ENCODE results near the gene GPR39.

Gene GPR39

GRCh38 chr2:132416723-132417395 is at the start of gene GPR39:
GPR39 (plus strand) TSS chr2:132416805.
- Histone ChIP-seq H3K36me3 (ENCODE audit: control insufficient read depth, low read length) (no peaks in the 10 kb centered on the region), H3K4me3 (ENCODE audit: low read length) (peak within 1 kb of the TSS; percentile 17), H3K4me1 (ENCODE audit: control insufficient read depth, low read length) (no peaks in the 10 kb centered on the region), H3K27ac (ENCODE audit: low read depth, low read length) (no peak within 1 kb of the TSS), H3K79me2 (ENCODE audit: control insufficient read depth, low read length) (no peaks in the 10 kb centered on the region), H3K9me3 (ENCODE audit: control insufficient read depth, insufficient read depth, low read length) (no peaks in the 10 kb centered on the region), H4K20me1 (ENCODE audit: control insufficient read depth, insufficient read depth, low read depth, low read length) (no peaks in the 10 kb centered on the region), H3K9me2 (replicated peaks; ENCODE audit: control insufficient read depth, low read length) (no peaks in the 10 kb centered on the region), H3F3A (ENCODE audit: control insufficient read depth, insufficient read depth) (no peaks in the 10 kb centered on the region), H3K4me2 (ENCODE audit: low read length) (peak within 1 kb of the TSS; percentile 21; the same call in 1 of the 2 replicates), H3K27me3 (ENCODE audit: control insufficient read depth, low read length) (peaks cover 4% of the 10 kb centered on the region; the same call in 1 of the 2 replicates)
- peak; percentile 32 for TF ChIP-seq CTCF (IDR thresholded peaks at IDR 0.05; ENCODE audit: low read depth, low read length, poor library complexity, severe bottlenecking)
- TF ChIP-seq EZH2phosphoT487 (IDR thresholded peaks at IDR 0.05; ENCODE audit: borderline replicate concordance, low read length) = no peak

DNA sequence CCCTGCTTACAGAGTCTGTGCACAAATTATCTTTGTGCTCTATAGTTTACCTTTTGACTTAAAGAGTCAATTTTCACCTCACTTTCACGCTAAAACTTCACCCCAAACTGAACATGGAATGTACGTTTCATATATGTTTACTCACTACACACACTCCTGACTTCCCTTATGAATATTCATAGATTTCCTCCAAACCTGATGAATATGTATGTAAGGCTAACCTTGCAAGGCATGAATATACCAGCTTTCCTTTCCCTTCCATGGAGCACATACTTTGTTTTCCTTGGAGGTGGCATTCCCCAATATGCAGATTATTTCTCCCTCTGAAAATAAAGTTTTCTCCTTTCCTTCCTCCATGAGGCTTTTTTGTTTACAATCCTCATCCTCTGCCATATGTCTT is 48.4 kb upstream of the GPR39 start:
- TF ChIP-seq EZH2phosphoT487 (IDR thresholded peaks at IDR 0.05; ENCODE audit: borderline replicate concordance, low read length) (no peak), CTCF (IDR thresholded peaks at IDR 0.05; ENCODE audit: low read depth, low read length, poor library complexity, severe bottlenecking) (no peak)
- Histone ChIP-seq H3K9me3 (ENCODE audit: control insufficient read depth, insufficient read depth, low read length) (peaks cover 5% of the 10 kb centered on the region), H3K27me3 (ENCODE audit: control insufficient read depth, low read length) (no peaks in the 10 kb centered on the region), H4K20me1 (ENCODE audit: control insufficient read depth, insufficient read depth, low read depth, low read length) (no peaks in the 10 kb centered on the region), H3K9me2 (replicated peaks; ENCODE audit: control insufficient read depth, low read length) (no peaks in the 10 kb centered on the region), H3K4me2 (ENCODE audit: low read length) (no peak overlapping the region), H3K27ac (ENCODE audit: low read depth, low read length) (no peak overlapping the region), H3K4me1 (ENCODE audit: control insufficient read depth, low read length) (peaks cover 17% of the 10 kb centered on the region), H3K36me3 (ENCODE audit: control insufficient read depth, low read length) (no peaks in the 10 kb centered on the region), H3K79me2 (ENCODE audit: control insufficient read depth, low read length) (no peaks in the 10 kb centered on the region), H3K4me3 (ENCODE audit: low read length) (no peak overlapping the region), H3F3A (ENCODE audit: control insufficient read depth, insufficient read depth) (no peaks in the 10 kb centered on the region)

- no peaks in the 10 kb centered on the region for H4K20me1 ChIP-seq (ENCODE audit: control insufficient read depth, insufficient read depth, low read depth, low read length)
- no peaks in the 10 kb centered on the region for H3K36me3 ChIP-seq (ENCODE audit: control insufficient read depth, low read length)
- no peaks in the 10 kb centered on the region for H3K27me3 ChIP-seq (ENCODE audit: control insufficient read depth, low read length)
- H3K4me1 ChIP-seq (ENCODE audit: control insufficient read depth, low read length) = peaks cover 17% of the 10 kb centered on the region
- no peaks in the 10 kb centered on the region for H3K9me2 ChIP-seq (replicated peaks; ENCODE audit: control insufficient read depth, low read length)
- TF ChIP-seq EZH2phosphoT487 (IDR thresholded peaks at IDR 0.05; ENCODE audit: borderline replicate concordance, low read length) (no peak), CTCF (IDR thresholded peaks at IDR 0.05; ENCODE audit: low read depth, low read length, poor library complexity, severe bottlenecking) (peak; percentile 16)
- H3K4me3 ChIP-seq (ENCODE audit: low read length) = peak overlapping the region; percentile 49
- peak overlapping the region; percentile 56 for H3K4me2 ChIP-seq (ENCODE audit: low read length)
- peaks cover 15% of the 10 kb centered on the region for H3K9me3 ChIP-seq (ENCODE audit: control insufficient read depth, insufficient read depth, low read length)
- no peaks in the 10 kb centered on the region for H3F3A ChIP-seq (ENCODE audit: control insufficient read depth, insufficient read depth)
- peak overlapping the region; percentile 27; the same call in 1 of the 2 replicates for H3K27ac ChIP-seq (ENCODE audit: low read depth, low read length)
- no peaks in the 10 kb centered on the region for H3K79me2 ChIP-seq (ENCODE audit: control insufficient read depth, low read length)
Observed at GRCh38 chr2:132372276-132372675, 44.3 kb upstream of the GPR39 start.
